T-helper 2 cell treated with Interferon-gamma antibody and Interleukin-4, amounts not matched to agents 100 ng/mL and 5 ng/mL, for 36 hours (primary cell): Measurements from ENCODE around the gene IQCE. TPM values are rescaled to one million over a fixed set of nuclear protein-coding genes. Genes with fewer than 3 reads are reported as not detected.
"Not testable (repeated sequence)": the region's sequence is repeated elsewhere in the genome, so short reads cannot be mapped to it uniquely, and the experiment has no call there.

Experiments used
- intact Hi-C: fragments of 100-400 bp; cut with micrococcal nuclease; formaldehyde crosslinking; loops from one replicate; pipeline ENCODE4 v1.15.1; 2023
- total RNA-seq: library from RNA; stranded (reverse); gene quantifications from 2 replicates; pipeline ENCODE4 v1.2.3, GENCODE V29; 2022

The IQCE gene
- total RNA-seq, 1 donor from 2014 or later, result 12.2 TPM

GRCh38 chr7:2546776-2547586, 11.8 kb upstream of the IQCE start:
- intact Hi-C loops, result no loop called here

- intact Hi-C loops, result loop anchor here (10.0 kb wide), 2 partner anchors 77 to 163 kb away; partner anchors contain the start of gene GRIFIN
Measured at GRCh38 chr7:2551418-2551817, 7.4 kb upstream of the IQCE start.

- intact Hi-C loops, result loop anchor here (10.0 kb wide), 2 partner anchors 78 to 162 kb away; partner anchors contain the start of gene GRIFIN
Measured at GRCh38 chr7:2553108-2553507, 5.7 kb upstream of the IQCE start.

GRCh38 chr7:2553831-2554581, 4.8 kb upstream of the IQCE start:
- intact Hi-C loops, result loop anchor here (10.0 kb wide), 2 partner anchors 79 to 161 kb away; partner anchors contain the start of gene GRIFIN

- intact Hi-C loops, result loop anchor here (1.0 to 10.0 kb wide), 6 partner anchors 24 to 200 kb away; partner anchors contain the start of genes CHST12, EIF3B, GRIFIN and TTYH3
Measured at GRCh38 chr7:2554661-2555111, 4.1 kb upstream of the IQCE start.

GRCh38 chr7:2555121-2556052, 3.4 kb upstream of the IQCE start, which contains the start of gene BRAT1:
Gene BRAT1, minus strand, starts transcription at chr7:2555524. Its CDS starts 1,093 bp downstream, at chr7:2554431.
- intact Hi-C loops, result loop anchor here (1.0 to 10.0 kb wide), 6 partner anchors 25 to 201 kb away; partner anchors contain the start of genes CHST12, EIF3B, GRIFIN and TTYH3

- intact Hi-C loops, result loop anchor here (1.0 to 10.0 kb wide), 4 partner anchors 40 to 245 kb away; partner anchors contain the start of genes GRIFIN, LFNG and SNX8
Measured at GRCh38 chr7:2559283-2559950, 638 bp downstream of the IQCE start.

- intact Hi-C loops, result not testable (repeated sequence)
Measured at GRCh38 chr7:2563955-2564354, 5.2 kb downstream of the IQCE start.

GRCh38 chr7:2564970-2565540, 6.3 kb downstream of the IQCE start:
- intact Hi-C loops, result no loop called here

GRCh38 chr7:2566348-2566889, 7.6 kb downstream of the IQCE start:
- intact Hi-C loops, result no loop called here

- intact Hi-C loops, result no loop called here
Measured at GRCh38 chr7:2566890-2567678, 8.3 kb downstream of the IQCE start.

- intact Hi-C loops, result no loop called here
Measured at GRCh38 chr7:2567679-2568278, 9.0 kb downstream of the IQCE start.

GRCh38 chr7:2568521-2569223, 9.9 kb downstream of the IQCE start:
- intact Hi-C loops, result no loop called here

GRCh38 chr7:2569421-2569820, 10.6 kb downstream of the IQCE start:
- intact Hi-C loops, result no loop called here

- intact Hi-C loops, result no loop called here
Measured at GRCh38 chr7:2570021-2570420, 11.2 kb downstream of the IQCE start.

- intact Hi-C loops, result no loop called here
Measured at GRCh38 chr7:2571409-2571808, 12.6 kb downstream of the IQCE start.

GRCh38 chr7:2572101-2572842, 13.5 kb downstream of the IQCE start:
- intact Hi-C loops, result no loop called here
